GM19467 (cell line): ENCODE measurements around the gene DLGAP1.

ENCODE experiments used
- ATAC-seq: cut with Tn5 transposase; IDR thresholded peaks from one replicate; pipeline ENCODE4 v1.9.1; 2021; ENCODE audit warnings: mild to moderate bottlenecking, moderate library complexity; ENCODE audit not compliant: unreplicated experiment

Gene DLGAP1

DNA sequence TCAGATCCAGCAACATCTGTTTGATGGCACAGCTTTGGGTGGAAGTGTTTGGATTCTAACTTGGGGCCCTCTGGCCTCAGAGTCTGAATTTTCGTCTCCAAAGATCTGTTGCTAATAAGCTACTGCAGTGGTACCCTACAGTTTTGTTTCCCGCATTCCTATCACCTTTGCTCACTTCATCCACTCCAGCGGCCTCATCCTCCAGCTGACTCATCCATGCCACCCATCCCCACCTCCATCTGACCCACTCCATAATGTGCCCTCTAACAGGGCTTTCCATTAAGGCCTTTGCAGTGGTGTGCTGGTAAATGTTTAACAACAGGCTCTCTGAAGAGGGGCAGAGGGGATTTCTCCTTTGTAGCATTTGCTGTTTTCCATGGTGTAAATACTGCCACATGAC lies 779.7 kb downstream of the DLGAP1 start:
- no peak for ATAC-seq

- no peak for ATAC-seq
Observed at GRCh38 chr18:3671176-3671575, 783.9 kb downstream of the DLGAP1 start.

DNA sequence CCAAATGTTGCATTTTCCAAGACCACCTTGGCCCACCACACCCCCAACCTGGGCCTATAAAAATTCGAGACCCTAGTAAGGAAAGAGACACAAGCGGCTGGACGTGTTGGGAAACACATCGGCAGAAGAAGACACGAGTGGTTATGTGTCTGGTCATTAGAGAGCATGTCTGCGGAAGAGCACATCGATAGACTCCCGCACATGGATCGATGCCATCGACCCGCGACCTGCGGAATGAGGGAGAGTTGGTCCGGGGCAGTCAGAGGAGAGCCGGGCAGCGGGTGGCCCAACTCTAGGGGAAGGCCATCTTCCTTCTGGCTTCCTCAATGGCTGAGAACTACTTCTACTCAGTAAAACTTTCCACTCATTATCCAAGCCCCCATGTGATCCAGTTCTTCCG lies 785.7 kb downstream of the DLGAP1 start:
- no peak for ATAC-seq

- no peak for ATAC-seq
Observed at GRCh38 chr18:3667255-3668137, 787.6 kb downstream of the DLGAP1 start.

DNA sequence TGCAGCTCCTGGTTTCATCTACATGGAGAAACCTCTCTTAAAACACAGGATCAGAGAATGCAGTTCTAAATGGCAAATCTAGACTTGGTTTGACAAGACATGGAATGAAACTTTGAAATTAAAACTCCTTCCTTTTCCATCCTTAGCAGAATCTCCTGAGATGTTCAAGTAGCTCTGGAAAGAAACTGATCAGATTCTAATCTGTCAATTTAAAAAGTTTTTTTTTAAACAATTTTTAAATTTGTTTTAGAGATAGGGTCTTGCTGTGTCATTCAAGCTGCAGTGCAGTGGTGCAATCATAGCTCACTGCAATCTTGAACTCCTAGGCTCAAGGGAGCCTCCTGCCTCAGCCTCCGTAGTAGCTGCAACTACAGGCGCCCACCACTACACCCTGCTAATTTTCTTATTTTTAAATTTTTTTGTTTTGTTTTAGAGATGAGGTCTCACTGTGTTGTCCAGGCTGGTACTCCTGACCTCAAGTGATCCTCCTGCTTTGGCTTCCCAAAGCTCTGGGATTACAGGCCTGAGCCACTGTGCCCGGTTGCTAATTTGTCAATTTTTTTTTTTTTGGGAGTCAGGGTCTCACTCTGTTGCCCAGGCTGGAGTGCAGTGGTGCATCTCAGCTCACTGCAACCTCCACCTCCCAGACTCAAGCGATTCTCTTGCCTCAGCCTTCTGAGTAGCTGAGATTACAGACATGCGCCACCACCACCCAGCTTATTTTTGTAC lies 788.4 kb downstream of the DLGAP1 start:
- ATAC-seq = no peak

GRCh38 chr18:3665780-3666525 lies 789.2 kb downstream of the DLGAP1 start:
- ATAC-seq = no peak

DNA sequence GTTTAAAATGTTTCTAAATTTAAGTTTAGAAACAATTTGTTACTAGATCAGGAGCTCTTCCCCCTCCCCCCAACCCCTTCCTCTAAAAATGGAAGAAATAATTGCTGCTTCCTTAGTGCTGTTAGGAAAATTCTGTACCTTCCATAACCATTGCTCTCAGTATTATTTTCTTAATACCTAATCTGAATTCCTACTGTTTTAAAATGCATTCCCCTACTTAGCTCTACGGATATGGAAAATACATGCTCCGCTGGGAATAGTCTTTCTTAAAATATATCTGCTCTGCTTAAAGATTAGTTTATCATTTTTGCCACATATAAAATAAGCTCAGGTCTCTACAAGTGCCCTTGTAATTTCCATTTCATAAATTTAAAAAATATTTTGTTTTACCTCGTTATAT lies 789.9 kb downstream of the DLGAP1 start:
- no peak for ATAC-seq

- no peak for ATAC-seq
Observed at GRCh38 chr18:3664563-3665178, 790.4 kb downstream of the DLGAP1 start.

DNA sequence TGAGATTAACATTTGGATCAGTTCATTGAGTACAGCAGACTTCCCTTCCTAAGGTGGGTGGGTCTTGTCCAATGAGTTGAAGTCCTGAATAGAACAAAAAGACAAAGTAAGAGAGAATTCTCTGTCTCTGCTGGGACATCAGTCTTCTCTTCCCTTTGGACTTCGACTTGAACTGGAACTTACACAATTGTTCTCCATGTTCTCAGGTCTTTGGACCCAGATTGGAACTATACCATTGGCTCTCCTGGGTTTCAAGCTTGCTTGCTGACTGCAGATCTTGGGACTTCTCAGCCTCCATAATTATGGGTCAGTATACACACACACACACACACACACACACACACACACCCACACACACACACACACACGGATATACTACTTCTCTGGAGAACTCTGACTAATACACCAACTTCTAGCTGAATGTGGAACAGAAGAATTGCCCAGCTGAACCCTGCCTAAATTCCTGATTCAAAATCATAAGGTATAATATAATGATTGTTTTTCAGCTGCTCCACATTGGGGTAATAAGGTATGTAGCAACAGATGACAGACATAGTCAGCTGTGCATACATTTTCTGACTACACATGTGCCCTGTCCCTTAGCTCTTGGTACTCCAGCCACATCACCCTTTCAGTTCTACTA lies 791.1 kb downstream of the DLGAP1 start:
- ATAC-seq = no peak

DNA sequence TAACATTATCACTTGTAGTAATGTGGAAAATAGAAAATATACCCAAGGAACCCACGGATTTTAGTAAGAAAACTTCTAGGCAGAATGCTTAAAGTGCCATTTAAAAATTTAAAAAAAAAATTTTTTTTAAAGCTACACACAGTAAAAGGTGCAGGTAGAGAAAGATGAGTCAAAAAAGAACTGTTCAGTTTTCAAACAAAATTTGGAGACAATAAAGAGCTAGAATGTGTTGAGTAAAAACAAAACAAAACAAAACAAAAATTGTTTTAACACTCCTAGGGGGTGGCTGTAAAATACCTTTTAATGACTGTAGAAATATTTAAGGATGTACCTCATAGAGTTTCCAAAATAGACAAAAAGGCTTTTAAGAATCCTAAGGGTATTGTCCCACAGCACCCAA lies 793.1 kb downstream of the DLGAP1 start:
- no peak for ATAC-seq

DNA sequence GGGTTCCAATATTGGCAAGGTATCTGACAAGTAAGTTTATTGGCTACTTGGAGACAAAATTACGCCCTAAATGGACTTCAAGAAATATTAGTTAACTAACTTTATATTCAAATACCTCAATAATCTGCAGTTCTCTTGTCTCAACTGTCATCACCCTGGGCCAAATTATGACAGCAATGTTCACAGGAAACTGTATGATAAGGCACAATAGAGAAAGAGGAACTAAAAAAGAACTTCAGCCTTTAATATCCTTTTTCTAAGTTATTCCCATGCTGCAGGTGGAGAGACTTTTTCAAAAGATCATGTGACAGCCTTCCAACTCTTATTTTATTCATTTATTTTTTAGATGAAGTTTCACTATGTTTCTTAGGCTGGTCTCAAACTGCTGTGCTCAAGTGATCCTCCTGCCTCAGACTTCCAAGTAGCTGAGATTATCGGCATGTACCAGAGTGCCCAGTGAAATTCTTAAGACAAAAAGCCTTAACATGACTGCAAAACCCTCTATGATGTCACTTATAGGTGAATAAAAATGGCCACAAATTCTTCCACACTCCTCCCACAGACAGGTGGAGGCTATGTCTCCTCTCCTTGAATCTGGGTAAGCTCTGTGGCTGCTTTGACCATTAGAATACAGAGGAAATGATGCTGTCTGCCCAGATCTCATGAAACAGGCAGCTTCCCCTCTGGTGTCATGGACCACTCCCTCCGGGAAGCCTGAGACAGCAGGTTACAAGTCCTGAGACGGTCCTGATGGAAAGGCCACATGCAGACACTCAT lies 794.2 kb downstream of the DLGAP1 start:
- no peak for ATAC-seq

- ATAC-seq = no peak
Observed at GRCh38 chr18:3658529-3658928, 796.6 kb downstream of the DLGAP1 start.

- no peak for ATAC-seq
Observed at GRCh38 chr18:3655254-3656050, 799.7 kb downstream of the DLGAP1 start.

- ATAC-seq = no peak
Observed at GRCh38 chr18:3654442-3655253, 800.5 kb downstream of the DLGAP1 start.

DNA sequence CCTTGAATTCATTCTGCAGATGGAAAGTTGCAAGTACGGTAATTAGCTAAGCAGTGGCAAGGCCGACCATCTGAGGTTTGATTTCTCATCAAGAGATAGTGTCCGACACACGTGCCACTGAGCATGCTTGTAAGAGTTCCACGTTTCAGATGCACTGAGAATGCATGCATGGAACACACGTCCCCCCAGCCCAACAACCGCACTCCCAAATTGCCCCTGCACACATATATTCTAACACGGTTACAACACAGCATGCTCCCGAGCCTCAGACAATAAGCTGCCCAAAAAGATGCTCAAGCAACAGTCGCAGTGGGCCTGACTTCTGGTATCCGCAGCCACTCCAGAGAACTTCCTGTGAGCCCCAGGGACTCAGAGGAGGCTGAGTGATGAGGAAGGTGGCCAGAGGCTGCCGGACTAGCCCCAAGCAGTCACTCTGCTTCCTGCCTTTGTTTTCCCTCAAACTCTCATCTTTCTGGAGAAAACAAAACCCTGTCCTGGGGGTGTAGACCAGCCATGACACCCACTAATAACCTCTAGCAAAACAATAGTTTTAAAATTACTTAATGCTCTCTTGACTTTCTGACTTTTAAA lies 801.2 kb downstream of the DLGAP1 start:
- no peak for ATAC-seq

DNA sequence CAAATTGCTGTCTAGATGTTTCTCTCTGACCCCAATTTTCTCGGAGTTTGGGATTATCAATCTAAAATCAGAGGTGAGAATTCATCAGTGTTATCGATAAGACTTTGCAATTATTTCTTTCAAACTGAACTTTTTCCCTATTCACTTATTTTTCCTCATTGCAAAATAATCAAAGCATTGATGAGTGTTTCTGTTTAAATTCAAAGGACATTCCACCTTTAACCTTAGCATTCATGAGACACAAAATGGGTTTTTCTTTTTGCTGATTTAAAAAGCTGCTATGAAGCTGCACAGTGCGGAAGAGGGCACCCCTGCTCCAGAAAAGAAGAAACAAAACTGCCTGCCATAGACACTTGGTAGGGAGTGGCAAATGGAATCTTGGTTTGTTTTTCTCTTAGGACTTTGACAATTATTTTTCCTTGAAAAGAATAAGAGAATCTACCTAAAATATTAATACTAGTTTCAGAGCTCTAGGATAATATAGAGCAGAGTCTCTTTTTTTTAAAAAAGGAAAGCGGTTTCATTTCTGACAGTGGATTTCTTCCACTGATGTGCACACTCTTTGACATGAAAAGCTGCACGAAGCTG lies 801.8 kb downstream of the DLGAP1 start:
- ATAC-seq = no peak
